A549 (cell line): ENCODE results near the gene SGSM2. TPM values are rescaled to one million over a fixed set of nuclear protein-coding genes. Genes with fewer than 3 reads are reported as not detected.

Experiments used
- ATAC-seq, 2 experiments: fragments of 200-7000 bp in 1 of 2; fragments of >200 bp in 1 of 2; cut with Nextera tagmentation in 1 of 2; cut with Tn5 transposase in 1 of 2; 3 replicates each; pipeline versions ENCODE4 v1.8.0 to v1.9.1; 2018 to 2020; ENCODE audit warnings: mild to moderate bottlenecking in 1 of 2, moderate library complexity in 1 of 2
- CTCF ChIA-PET: fragments of 300-600 bp; sonication (Branson Sonifier 250); formaldehyde crosslinking; extraction: SDS; loops from one replicate; lab custom pipeline; 2021; ENCODE audit warnings: antibody characterized with exemption, inconsistent platforms; lab: Yijun Ruan, JAX
- POLR2A ChIA-PET: fragments of 350-600 bp; formaldehyde crosslinking; extraction: SDS; loops from one replicate; lab custom pipeline; 2021; ENCODE audit warnings: antibody characterized with exemption, inconsistent platforms; lab: Yijun Ruan, JAX
- DNase-seq, 2 experiments: peaks; one replicate each; pipeline versions ENCODE4 v3.0.0 to v3.0.0-alpha.2; 2011 to 2016; ENCODE audit warnings: low read depth in 1 of 2, low spot score in 1 of 2
- FAIRE-seq: peaks from 2 replicates; lab custom pipeline; 2011; peaks lifted over from hg19 to GRCh38; lab: Jason Lieb, UNC
- H3K27ac ChIP-seq, 2 experiments: fragments of >200 bp; sonication (Bioruptor Twin); formaldehyde crosslinking; 3 replicates each; pipeline ENCODE4 v1.5.1; 2016 to 2017
- H3K4me1 ChIP-seq: fragments of >200 bp; sonication (Bioruptor Twin); formaldehyde crosslinking; 3 replicates; pipeline ENCODE4 v1.6.1; 2016
- H3K4me2 ChIP-seq: fragments of >200 bp; sonication (Bioruptor Twin); formaldehyde crosslinking; 3 replicates; pipeline ENCODE4 v1.6.1; 2016
- H3K4me3 ChIP-seq: fragments of >200 bp; sonication (Bioruptor Twin); formaldehyde crosslinking; 3 replicates; pipeline ENCODE4 v1.5.1; 2016
- H3K9me3 ChIP-seq: fragments of >200 bp; sonication (Bioruptor Twin); formaldehyde crosslinking; 3 replicates; pipeline ENCODE4 v1.6.1; 2016
- BCL3 ChIP-seq: fragments of >200 bp; sonication (Bioruptor Twin); formaldehyde crosslinking; IDR thresholded peaks from 3 replicates; pipeline ENCODE4 v1.6.1; 2016
- CBX8 ChIP-seq: fragments of 200-600 bp; sonication (generic); IDR thresholded peaks from 2 replicates; pipeline ENCODE4 v1.6.1; 2016
- CEBPB ChIP-seq, 2 experiments: fragments of >200 bp in 1 of 2; sonication (Bioruptor Twin) in 1 of 2; formaldehyde crosslinking in 1 of 2; IDR thresholded peaks; 2 replicates each; pipeline ENCODE4 v1.6.1; 2012 to 2016
- CHD2 ChIP-seq: fragments of 150-350 bp; IDR thresholded peaks from 2 replicates; pipeline ENCODE4 v1.6.1; 2014; ENCODE audit warnings: low read length; ENCODE audit not compliant: partially characterized antibody
- E2F6 ChIP-seq: IDR thresholded peaks from 2 replicates; pipeline ENCODE4 v1.6.1; 2012; ENCODE audit warnings: low read depth, borderline replicate concordance
- ELK1 ChIP-seq: fragments of 150-350 bp; IDR thresholded peaks from 2 replicates; pipeline ENCODE4 v1.6.1; 2014; ENCODE audit warnings: low read depth, mild to moderate bottlenecking, low read length
- FOSB ChIP-seq: fragments of 250-450 bp; sonication (Bioruptor Pico); IDR thresholded peaks from 2 replicates; pipeline ENCODE4 v1.5.0; 2020; ENCODE audit warnings: mild to moderate bottlenecking, moderate library complexity
- HES2 ChIP-seq: fragments of >200 bp; sonication (Bioruptor Twin); formaldehyde crosslinking; IDR thresholded peaks from 2 replicates; pipeline ENCODE4 v1.6.1; 2016
- HMGXB4 ChIP-seq: fragments of 250-450 bp; sonication (Bioruptor Pico); IDR thresholded peaks from 2 replicates; pipeline ENCODE4 v1.5.0; 2021; ENCODE audit warnings: mild to moderate bottlenecking, moderate library complexity, borderline replicate concordance
- HOXA7 ChIP-seq: fragments of 250-450 bp; sonication (Bioruptor Pico); IDR thresholded peaks from 2 replicates; pipeline ENCODE4 v1.5.0; 2020; ENCODE audit warnings: mild to moderate bottlenecking, moderate library complexity
- HOXB13 ChIP-seq: fragments of 250-450 bp; sonication (Bioruptor Pico); IDR thresholded peaks from 2 replicates; pipeline ENCODE4 v1.5.0; 2020; ENCODE audit warnings: low read depth, mild to moderate bottlenecking, moderate library complexity
- MAFK ChIP-seq: fragments of 450-650 bp; IDR thresholded peaks from 2 replicates; pipeline ENCODE4 v1.6.1; 2014; ENCODE audit not compliant: partially characterized antibody
- MAZ ChIP-seq: fragments of 150-350 bp; IDR thresholded peaks from 2 replicates; pipeline ENCODE4 v1.6.1; 2014; ENCODE audit warnings: antibody characterized with exemption, low read depth, low read length, borderline replicate concordance
- NR3C1 ChIP-seq: fragments of >200 bp; sonication (Bioruptor Twin); formaldehyde crosslinking; IDR thresholded peaks from 3 replicates; pipeline ENCODE4 v1.6.1; 2017
- PHF8 ChIP-seq: fragments of 200-600 bp; sonication (generic); IDR thresholded peaks from 2 replicates; pipeline ENCODE4 v1.6.1; 2016; ENCODE audit warnings: low read depth, mild to moderate bottlenecking, antibody characterized with exemption, moderate library complexity, borderline replicate concordance
- RAD21 ChIP-seq, 2 experiments: fragments of >200 bp in 1 of 2; sonication (Bioruptor Twin) in 1 of 2; formaldehyde crosslinking in 1 of 2; IDR thresholded peaks in 1 of 2; conservative IDR thresholded peaks in 1 of 2; 2 replicates in 1 of 2; 3 replicates in 1 of 2; pipeline ENCODE4 v1.6.1; 2012 to 2018; ENCODE audit warnings: inconsistent platforms in 1 of 2
- RARB ChIP-seq: fragments of 250-450 bp; sonication (Bioruptor Pico); IDR thresholded peaks from 2 replicates; pipeline ENCODE4 v1.8.0; 2021; ENCODE audit warnings: mild to moderate bottlenecking, moderate library complexity
- REST ChIP-seq: fragments of 200-600 bp; sonication (generic); IDR thresholded peaks from 2 replicates; pipeline ENCODE4 v1.6.1; 2016; ENCODE audit warnings: antibody characterized with exemption, mild to moderate bottlenecking, moderate library complexity
- RFX5 ChIP-seq: fragments of 450-650 bp; IDR thresholded peaks from 2 replicates; pipeline ENCODE4 v1.7.1; 2014; ENCODE audit warnings: antibody characterized with exemption, mild to moderate bottlenecking, moderate library complexity
- RNF2 ChIP-seq: fragments of 200-600 bp; sonication (generic); IDR thresholded peaks from 2 replicates; pipeline ENCODE4 v1.6.1; 2016; ENCODE audit warnings: low read depth, mild to moderate bottlenecking, antibody characterized with exemption, moderate library complexity, borderline replicate concordance
- SMC3 ChIP-seq: fragments of >200 bp; sonication (Bioruptor Twin); formaldehyde crosslinking; IDR thresholded peaks from 3 replicates; pipeline ENCODE4 v1.6.1; 2018; ENCODE audit warnings: inconsistent platforms
- SREBF2 ChIP-seq: fragments of 450-650 bp; IDR thresholded peaks from 2 replicates; pipeline ENCODE4 v1.6.1; 2014; ENCODE audit warnings: mild to moderate bottlenecking, moderate library complexity
- TP53 ChIP-seq: fragments of 250-450 bp; sonication (Bioruptor Pico); IDR thresholded peaks from 2 replicates; pipeline ENCODE4 v1.5.0; 2021; ENCODE audit warnings: mild to moderate bottlenecking, moderate library complexity
- USF2 ChIP-seq: fragments of 450-650 bp; IDR thresholded peaks from 2 replicates; pipeline ENCODE4 v1.6.1; 2014; ENCODE audit warnings: antibody characterized with exemption
- WGBS: methylation state at CpG from one replicate; pipeline ENCODE4 v1.1.6; 2017; ENCODE audit errors: missing lambda C conversion rate; 5-methylcytosine and 5-hydroxymethylcytosine counted together
- polyA plus RNA-seq, 4 experiments: library from polyadenylated mRNA; depleted of rRNA in 3 of 4; stranded (reverse); fragments of >200 nt; fragmentation: RNase III in 1 of 4; extraction: RNeasy Plus Mini Kit Qiagen cat#74134 plus additional on column Dnase treatment in 1 of 4; gene quantifications; 2 replicates in 3 of 4; 3 replicates in 1 of 4; pipeline ENCODE4 v1.2.3, GENCODE V29; 2011 to 2017

The SGSM2 gene
- polyA plus RNA-seq, 2 of the 4 experiments (the other 2 are of a cell fraction) = 24.9 to 53.3 TPM

- no peaks in the 10 kb centered on the region for H3K9me3 ChIP-seq
- ChIA-PET CTCF (interaction anchor here (1.8 to 28.1 kb wide), 4 partner anchors 14 to 39 kb away, joined by 8 to 1099 read pairs (median 108); partner anchors contain the start of gene MNT), POLR2A (no interaction called here)
- H3K4me3 ChIP-seq = no peak overlapping the region
- H3K4me2 ChIP-seq = no peak overlapping the region
- H3K27ac ChIP-seq = no peak overlapping the region
- no peak for DNase-seq
- 89% methylated on average over 12 of the region's 12 CpGs for WGBS
- FAIRE-seq = no peak
- TF ChIP-seq BCL3 = no peak
- TF ChIP-seq HES2 = no peak
- TF ChIP-seq RFX5 = no peak
- TF ChIP-seq HMGXB4 (CRISPR knock-in tag) = no peak
- no peak for TF ChIP-seq HOXA7 (CRISPR knock-in tag)
- TF ChIP-seq E2F6 = no peak
- TF ChIP-seq TP53 = no peak
- TF ChIP-seq RNF2 = no peak
- no peak for TF ChIP-seq CEBPB (IDR thresholded peaks at IDR 0.05)
- TF ChIP-seq MAZ = no peak
- TF ChIP-seq USF2 = no peak
- no peak for TF ChIP-seq HOXB13 (CRISPR knock-in tag)
- no peak for TF ChIP-seq REST
- TF ChIP-seq FOSB (CRISPR knock-in tag) = no peak
- no peak for ATAC-seq
- peaks cover 7% of the 10 kb centered on the region; the same call in 1 of the 3 replicates for H3K4me1 ChIP-seq
These were observed 82.9 kb downstream of the SGSM2 start for GRCh38 chr17:2420176-2420575.

- POLR2A ChIA-PET = no interaction called here
- no peaks in the 10 kb centered on the region for H3K9me3 ChIP-seq
- DNase-seq (peak in 1 of 2 experiments; percentile 61), FAIRE-seq (no peak), ATAC-seq (peak in 1 of 2 experiments; percentile 64; a peak in 3 of 6 replicates)
- no peak overlapping the region for H3K4me3 ChIP-seq
- CTCF ChIA-PET = interaction anchor here (0.7 to 28.1 kb wide), 9 partner anchors 9 to 91 kb away, joined by 3 to 1099 read pairs (median 5); no protein-coding TSS in a partner anchor
- no peaks in the 10 kb centered on the region; the same call in 2 of the 3 replicates for H3K4me1 ChIP-seq
- WGBS = 86% methylated on average over 27 of the region's 27 CpGs
- H3K27ac ChIP-seq = no peak overlapping the region
- no peak for TF ChIP-seq MAFK
- TF ChIP-seq SMC3 = 0 out of 3 replicates have a peak, but pooled peaks have one; percentile 14
- TF ChIP-seq ELK1 = no peak
- TF ChIP-seq PHF8 = no peak
- TF ChIP-seq SREBF2 = no peak
- TF ChIP-seq RARB = no peak
- peak; percentile 50 to 58; a peak in 4 of 5 replicates for TF ChIP-seq RAD21 (conservative IDR thresholded peaks at IDR 0.05 in 1 of 2, IDR thresholded peaks at IDR 0.05 in 1 of 2)
- no peak for TF ChIP-seq CBX8
- TF ChIP-seq NR3C1 = no peak
- TF ChIP-seq CHD2 = no peak
- no peak for TF ChIP-seq MAZ
- no peak for TF ChIP-seq HES2
- no peak overlapping the region for H3K4me2 ChIP-seq
These were observed 84.2 kb downstream of the SGSM2 start for GRCh38 chr17:2421315-2422147.
